Measurements from ENCODE around the gene MAP3K3. TPM values are rescaled to one million over a fixed set of nuclear protein-coding genes. Genes with fewer than 3 reads are reported as not detected.

Gene MAP3K3
- total and polyA plus RNA-seq, 2 donors (not counting 3 experiments of a cell fraction or from before 2014, with no cell fraction given), result 56.6 to 81.0 TPM

DNA sequence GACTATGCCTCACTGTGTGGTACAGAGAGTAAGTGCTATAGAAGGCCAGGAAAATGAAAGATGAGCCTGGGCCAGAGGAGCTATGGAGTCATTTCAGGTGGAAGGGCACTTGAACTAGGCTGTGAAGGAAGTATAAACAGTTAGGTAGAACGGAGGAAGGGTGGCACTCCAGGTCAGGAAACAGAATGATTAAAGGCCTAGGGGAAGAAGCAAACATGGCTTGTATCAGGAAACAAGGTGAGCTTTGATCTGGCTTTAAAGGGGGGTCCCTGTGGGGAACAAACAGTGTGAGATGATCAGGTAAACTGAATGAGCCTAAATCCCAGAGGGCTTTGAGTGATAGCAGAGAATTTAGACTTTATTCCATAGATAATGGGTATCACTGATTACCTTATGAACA lies 16.9 kb downstream of the MAP3K3 start:
- CTCF ChIA-PET, result interaction anchor here (1.0 to 2.2 kb wide), 8 partner anchors 10 to 214 kb away, joined by 3 to 7 read pairs (median 4); partner anchors contain the start of gene MAP3K3
- intact Hi-C loops (cut with micrococcal nuclease) (no loop called here), dilution Hi-C loops (cut with MboI; ENCODE audit: extremely low pct_ligation_motif_present, low sequenced_read_pairs) (no loop called here)
- POLR2A ChIA-PET, result no interaction called here
- Histone ChIP-seq H2AFZ (ENCODE audit: low read depth, low read length) (no peak overlapping the region), H3K79me2 (ENCODE audit: control insufficient read depth, insufficient read depth, low read length) (peaks cover 21% of the 10 kb centered on the region), H4K20me1 (replicated peaks; ENCODE audit: control insufficient read depth, extremely low read depth, insufficient read depth, low read length) (no peaks in the 10 kb centered on the region), H3K27ac (ENCODE audit: insufficient read depth, low read depth, low read length) (no peak overlapping the region), H3K4me3 (replicated peaks in 1 of 3; ENCODE audit: insufficient read depth in 1 of 3, low read depth in 1 of 3, low read length in 3 of 3) (no peak overlapping the region), H3K9me1 (replicated peaks; ENCODE audit: control insufficient read depth, extremely low read depth, insufficient read depth, low read length) (no peaks in the 10 kb centered on the region), H3K9me3 (replicated peaks; ENCODE audit: control insufficient read depth, insufficient read depth, low read length) (no peaks in the 10 kb centered on the region), H3K4me1 (ENCODE audit: control insufficient read depth, extremely low read depth, insufficient read depth, low read length) (peaks cover 8% of the 10 kb centered on the region), H3K9ac (replicated peaks; ENCODE audit: extremely low read depth, insufficient read depth, low read length) (no peak overlapping the region), H3K4me2 (ENCODE audit: insufficient read depth, low read length) (no peak overlapping the region), H3K36me3 (ENCODE audit: control insufficient read depth in 2 of 2, extremely low read depth in 1 of 2, insufficient read depth in 2 of 2, low read length in 2 of 2) (peaks cover 11 to 19% of the 10 kb centered on the region in 2 experiments), H3K27me3 (ENCODE audit: control insufficient read depth in 2 of 2, insufficient read depth in 2 of 2, low read length in 2 of 2) (no peaks in the 10 kb centered on the region)
- no TSS peak for BruUV-seq (replicated peaks)
- DNase-seq (ENCODE audit: low read depth, low spot score) (no peak), FAIRE-seq (no peak)
- no peak for TF ChIP-seq FOS (IDR thresholded peaks at IDR 0.05; ENCODE audit: borderline replicate concordance, insufficient read depth, low read length)
- no peak for TF ChIP-seq POLR2AphosphoS5 (IDR thresholded peaks at IDR 0.05; ENCODE audit: insufficient read depth, low read depth, low read length)
- TF ChIP-seq POLR2A (IDR thresholded peaks at IDR 0.05; ENCODE audit: low read depth, low read length), result no peak
- TF ChIP-seq GATA2 (IDR thresholded peaks at IDR 0.05; ENCODE audit: insufficient read depth, insufficient read length, low read depth, low read length), result no peak
- TF ChIP-seq MYC (IDR thresholded peaks at IDR 0.05; ENCODE audit: low read depth, low read length), result no peak
- TF ChIP-seq, protein P1, sequence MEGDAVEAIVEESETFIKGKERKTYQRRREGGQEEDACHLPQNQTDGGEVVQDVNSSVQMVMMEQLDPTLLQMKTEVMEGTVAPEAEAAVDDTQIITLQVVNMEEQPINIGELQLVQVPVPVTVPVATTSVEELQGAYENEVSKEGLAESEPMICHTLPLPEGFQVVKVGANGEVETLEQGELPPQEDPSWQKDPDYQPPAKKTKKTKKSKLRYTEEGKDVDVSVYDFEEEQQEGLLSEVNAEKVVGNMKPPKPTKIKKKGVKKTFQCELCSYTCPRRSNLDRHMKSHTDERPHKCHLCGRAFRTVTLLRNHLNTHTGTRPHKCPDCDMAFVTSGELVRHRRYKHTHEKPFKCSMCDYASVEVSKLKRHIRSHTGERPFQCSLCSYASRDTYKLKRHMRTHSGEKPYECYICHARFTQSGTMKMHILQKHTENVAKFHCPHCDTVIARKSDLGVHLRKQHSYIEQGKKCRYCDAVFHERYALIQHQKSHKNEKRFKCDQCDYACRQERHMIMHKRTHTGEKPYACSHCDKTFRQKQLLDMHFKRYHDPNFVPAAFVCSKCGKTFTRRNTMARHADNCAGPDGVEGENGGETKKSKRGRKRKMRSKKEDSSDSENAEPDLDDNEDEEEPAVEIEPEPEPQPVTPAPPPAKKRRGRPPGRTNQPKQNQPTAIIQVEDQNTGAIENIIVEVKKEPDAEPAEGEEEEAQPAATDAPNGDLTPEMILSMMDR (IDR thresholded peaks at IDR 0.05; ENCODE audit: extremely low read depth in 1 of 2, insufficient read depth in 1 of 2, low read depth in 1 of 2, low read length in 2 of 2), result no peak
- no peak for TF ChIP-seq MAX (IDR thresholded peaks at IDR 0.05; ENCODE audit: insufficient read depth, insufficient read length)
- TF ChIP-seq EZH2 (IDR thresholded peaks at IDR 0.05; ENCODE audit: borderline replicate concordance, low read depth, low read length, severe bottlenecking), result no peak
- TF ChIP-seq JUN (IDR thresholded peaks at IDR 0.05; ENCODE audit: borderline replicate concordance, insufficient read depth, insufficient read length, low read depth), result no peak
